ENCODE results near the gene DYRK3. TPM values are rescaled to one million over a fixed set of nuclear protein-coding genes. Genes with fewer than 3 reads are reported as not detected.

DYRK3 gene
- total and polyA plus RNA-seq, 2 experiments from 2014 or later, result 18.2 to 31.5 TPM

GRCh38 chr1:206687915-206688442 lies 52.6 kb downstream of the DYRK3 start:
- no peak for TF ChIP-seq EZH2phosphoT487 (IDR thresholded peaks at IDR 0.05; ENCODE audit: insufficient read depth, low read depth)
- no peak for TF ChIP-seq EZH2 (IDR thresholded peaks at IDR 0.05; ENCODE audit: insufficient read depth, poor library complexity, severe bottlenecking)
- Histone ChIP-seq H3K79me2 (ENCODE audit: insufficient read depth) (peaks cover 74% of the 10 kb centered on the region), H3K9me3 (ENCODE audit: low read depth) (no peaks in the 10 kb centered on the region), H3K4me2 (ENCODE audit: unreplicated experiment) (peak overlapping the region; percentile 84), H3F3A (ENCODE audit: insufficient read depth) (peaks cover 30% of the 10 kb centered on the region), H4K20me1 (ENCODE audit: insufficient read depth) (peaks cover 12% of the 10 kb centered on the region), H3K27ac (peak overlapping the region; percentile 99), H3K9me2 (ENCODE audit: insufficient read depth) (no peaks in the 10 kb centered on the region), H3K4me3 (peak overlapping the region; percentile 93), H3K36me3 (ENCODE audit: low read depth) (no peaks in the 10 kb centered on the region), H3K9ac (peak overlapping the region; percentile 99), H2AFZ (no peak overlapping the region), H3K27me3 (replicated peaks; ENCODE audit: insufficient read depth) (no peaks in the 10 kb centered on the region), H3K4me1 (ENCODE audit: insufficient read depth) (peaks cover 52% of the 10 kb centered on the region)
- DNase-seq, result peak; percentile 69
- WGBS, 2 experiments (ENCODE audit: low coverage in 1 of 2, low lambda C conversion rate in 2 of 2, missing lambda C conversion rate in 2 of 2), result 97 to 100% methylated on average over 2 of the region's 2 CpGs
- in situ Hi-C loops (cut with MboI), result no loop called here

GRCh38 chr1:206690516-206690915 lies 55.2 kb downstream of the DYRK3 start:
- Histone ChIP-seq H3K27ac (no peak overlapping the region), H3K79me2 (ENCODE audit: insufficient read depth) (peaks cover 99% of the 10 kb centered on the region), H3K4me3 (no peak overlapping the region), H3K36me3 (ENCODE audit: low read depth) (no peaks in the 10 kb centered on the region), H4K20me1 (ENCODE audit: insufficient read depth) (peaks cover 17% of the 10 kb centered on the region), H3K9ac (no peak overlapping the region), H2AFZ (no peak overlapping the region), H3F3A (ENCODE audit: insufficient read depth) (peaks cover 41% of the 10 kb centered on the region), H3K9me2 (ENCODE audit: insufficient read depth) (no peaks in the 10 kb centered on the region), H3K4me2 (ENCODE audit: unreplicated experiment) (no peak overlapping the region), H3K4me1 (ENCODE audit: insufficient read depth) (peaks cover 74% of the 10 kb centered on the region), H3K9me3 (ENCODE audit: low read depth) (no peaks in the 10 kb centered on the region), H3K27me3 (replicated peaks; ENCODE audit: insufficient read depth) (no peaks in the 10 kb centered on the region)
- in situ Hi-C loops (cut with MboI), result no loop called here
- WGBS, 2 experiments (ENCODE audit: low coverage in 1 of 2, low lambda C conversion rate in 2 of 2, missing lambda C conversion rate in 2 of 2), result 58 to 61% methylated on average over 2 of the region's 2 CpGs
- DNase-seq, result no peak
- no peak for TF ChIP-seq EZH2phosphoT487 (IDR thresholded peaks at IDR 0.05; ENCODE audit: insufficient read depth, low read depth)
- TF ChIP-seq EZH2 (IDR thresholded peaks at IDR 0.05; ENCODE audit: insufficient read depth, poor library complexity, severe bottlenecking), result no peak

GRCh38 chr1:206691604-206692003 lies 56.3 kb downstream of the DYRK3 start:
- H3K9me3 ChIP-seq (ENCODE audit: low read depth), result no peaks in the 10 kb centered on the region
- TF ChIP-seq EZH2 (IDR thresholded peaks at IDR 0.05; ENCODE audit: insufficient read depth, poor library complexity, severe bottlenecking) (no peak), EZH2phosphoT487 (IDR thresholded peaks at IDR 0.05; ENCODE audit: insufficient read depth, low read depth) (no peak)
- H3K4me3 ChIP-seq, result no peak overlapping the region
- in situ Hi-C loops (cut with MboI), result no loop called here
- peaks cover 17% of the 10 kb centered on the region for H4K20me1 ChIP-seq (ENCODE audit: insufficient read depth)
- H3K79me2 ChIP-seq (ENCODE audit: insufficient read depth), result peaks cover 100% of the 10 kb centered on the region
- H2AFZ ChIP-seq, result no peak overlapping the region
- peak overlapping the region; percentile 95 for H3K27ac ChIP-seq
- H3K36me3 ChIP-seq (ENCODE audit: low read depth), result no peaks in the 10 kb centered on the region
- peaks cover 31% of the 10 kb centered on the region for H3F3A ChIP-seq (ENCODE audit: insufficient read depth)
- WGBS, 2 experiments (ENCODE audit: low coverage in 1 of 2, low lambda C conversion rate in 2 of 2, missing lambda C conversion rate in 2 of 2), result 77 to 79% methylated on average over 8 of the region's 8 CpGs
- no peak overlapping the region for H3K9ac ChIP-seq
- no peaks in the 10 kb centered on the region for H3K9me2 ChIP-seq (ENCODE audit: insufficient read depth)
- H3K4me1 ChIP-seq (ENCODE audit: insufficient read depth), result peaks cover 74% of the 10 kb centered on the region
- H3K27me3 ChIP-seq (replicated peaks; ENCODE audit: insufficient read depth), result no peaks in the 10 kb centered on the region
- DNase-seq, result peak; percentile 48
- no peak overlapping the region for H3K4me2 ChIP-seq (ENCODE audit: unreplicated experiment)

GRCh38 chr1:206693029-206693428 lies 57.7 kb downstream of the DYRK3 start:
- peaks cover 62% of the 10 kb centered on the region for H3K4me1 ChIP-seq (ENCODE audit: insufficient read depth)
- peak overlapping the region; percentile 32; the same call in 1 of the 2 replicates for H3K4me3 ChIP-seq
- H3K27ac ChIP-seq, result peak overlapping the region; percentile 95
- H3K9me2 ChIP-seq (ENCODE audit: insufficient read depth), result no peaks in the 10 kb centered on the region
- no peaks in the 10 kb centered on the region for H3K27me3 ChIP-seq (replicated peaks; ENCODE audit: insufficient read depth)
- H3K36me3 ChIP-seq (ENCODE audit: low read depth), result no peaks in the 10 kb centered on the region
- H3F3A ChIP-seq (ENCODE audit: insufficient read depth), result peaks cover 17% of the 10 kb centered on the region
- peak overlapping the region; percentile 82 for H3K9ac ChIP-seq
- H3K79me2 ChIP-seq (ENCODE audit: insufficient read depth), result peaks cover 100% of the 10 kb centered on the region
- no peak overlapping the region for H2AFZ ChIP-seq
- peak overlapping the region; percentile 72 for H3K4me2 ChIP-seq (ENCODE audit: unreplicated experiment)
- TF ChIP-seq EZH2phosphoT487 (IDR thresholded peaks at IDR 0.05; ENCODE audit: insufficient read depth, low read depth), result no peak
- H3K9me3 ChIP-seq (ENCODE audit: low read depth), result no peaks in the 10 kb centered on the region
- peaks cover 17% of the 10 kb centered on the region for H4K20me1 ChIP-seq (ENCODE audit: insufficient read depth)
- 53 to 55% methylated on average over 10 of the region's 10 CpGs for WGBS, 2 experiments (ENCODE audit: low coverage in 1 of 2, low lambda C conversion rate in 2 of 2, missing lambda C conversion rate in 2 of 2)
- in situ Hi-C loops (cut with MboI), result no loop called here
- peak; percentile 91 for DNase-seq
